Measurements from ENCODE around the gene YWHAQ.
"Not testable (repeated sequence)": the region's sequence is repeated elsewhere in the genome, so short reads cannot be mapped to it uniquely, and the experiment has no call there.

YWHAQ gene

GRCh38 chr2:9631878-9632700, 1.3 kb upstream of the YWHAQ start:
- no peak for DNase-seq (ENCODE audit: low spot score)

- DNase-seq (ENCODE audit: low spot score) = no peak
Observed at GRCh38 chr2:9631553-9631819, 689 bp upstream of the YWHAQ start.

GRCh38 chr2:9630117-9630735, 571 bp downstream of the YWHAQ start:
- peak; percentile 84 for DNase-seq (ENCODE audit: low spot score)

GRCh38 chr2:9629222-9630116, 1.3 kb downstream of the YWHAQ start:
- peak; percentile 53 for DNase-seq (ENCODE audit: low spot score)

- DNase-seq (ENCODE audit: low spot score) = no peak
Observed at GRCh38 chr2:9627310-9627709, 3.5 kb downstream of the YWHAQ start.

- no peak for DNase-seq (ENCODE audit: low spot score)
Observed at GRCh38 chr2:9623151-9623550, 7.6 kb downstream of the YWHAQ start.

- not testable (repeated sequence) for DNase-seq (ENCODE audit: low spot score)
Observed at GRCh38 chr2:9621655-9622054, 9.1 kb downstream of the YWHAQ start.

GRCh38 chr2:9618410-9618809, 12.4 kb downstream of the YWHAQ start:
- no peak for DNase-seq (ENCODE audit: low spot score)

GRCh38 chr2:9617749-9618148, 13.0 kb downstream of the YWHAQ start:
- no peak for DNase-seq (ENCODE audit: low spot score)

GRCh38 chr2:9617296-9617695, 13.5 kb downstream of the YWHAQ start:
- DNase-seq (ENCODE audit: low spot score) = no peak

GRCh38 chr2:9614562-9614961, 16.2 kb downstream of the YWHAQ start:
- DNase-seq (ENCODE audit: low spot score) = no peak

GRCh38 chr2:9613291-9613690, 17.5 kb downstream of the YWHAQ start:
- DNase-seq (ENCODE audit: low spot score) = peak; percentile 72

- DNase-seq (ENCODE audit: low spot score) = not testable (repeated sequence)
Observed at GRCh38 chr2:9611549-9611912, 19.3 kb downstream of the YWHAQ start.

GRCh38 chr2:9610781-9611548, 19.8 kb downstream of the YWHAQ start:
- DNase-seq (ENCODE audit: low spot score) = no peak

- DNase-seq (ENCODE audit: low spot score) = not testable (repeated sequence)
Observed at GRCh38 chr2:9608491-9608890, 22.3 kb downstream of the YWHAQ start.

- no peak for DNase-seq (ENCODE audit: low spot score)
Observed at GRCh38 chr2:9602412-9602811, 28.4 kb downstream of the YWHAQ start.

GRCh38 chr2:9601397-9601796, 29.4 kb downstream of the YWHAQ start:
- no peak for DNase-seq (ENCODE audit: low spot score)

- no peak for DNase-seq (ENCODE audit: low spot score)
Observed at GRCh38 chr2:9599430-9599829, 31.4 kb downstream of the YWHAQ start.

- DNase-seq (ENCODE audit: low spot score) = no peak
Observed at GRCh38 chr2:9596621-9597311, 34.0 kb downstream of the YWHAQ start.

- DNase-seq (ENCODE audit: low spot score) = no peak
Observed at GRCh38 chr2:9595746-9596145, 35.1 kb downstream of the YWHAQ start.

- DNase-seq (ENCODE audit: low spot score) = not testable (repeated sequence)
Observed at GRCh38 chr2:9595256-9595655, 35.5 kb downstream of the YWHAQ start.

Measured in GM03348 (cell line).